AG04450 (cell line): Measurements from ENCODE around the gene DET1. TPM values are rescaled to one million over a fixed set of nuclear protein-coding genes. Genes with fewer than 3 reads are reported as not detected.

ENCODE experiments used
- CTCF ChIA-PET: fragments of 300-600, 350-600 bp; formaldehyde crosslinking; extraction: SDS; loops from one replicate; lab custom pipeline; 2022; ENCODE audit warnings: antibody characterized with exemption, inconsistent platforms; lab: Charles Lee
- POLR2A ChIA-PET: fragments of 350-600 bp; formaldehyde crosslinking; extraction: SDS; loops from one replicate; lab custom pipeline; 2021; ENCODE audit warnings: antibody characterized with exemption, inconsistent platforms; lab: Yijun Ruan, JAX
- DNase-seq: peaks from one replicate; pipeline ENCODE4 v3.0.0-alpha.2; 2011; ENCODE audit warnings: low read depth, low spot score
- H3K27ac ChIP-seq: one replicate; pipeline ENCODE4 v1.5.1; 2012; ENCODE audit warnings: low read depth, low read length, control low read depth
- H3K27me3 ChIP-seq: one replicate; pipeline ENCODE4 v1.6.0; 2012; ENCODE audit warnings: low read length; ENCODE audit not compliant: control insufficient read depth, insufficient read depth
- H3K4me3 ChIP-seq: 2 replicates; pipeline ENCODE4 v1.5.1; 2011; ENCODE audit warnings: mild to moderate bottlenecking, low read depth, low read length, control low read depth
- H3K9me3 ChIP-seq: 2 replicates; pipeline ENCODE4 v1.5.1; 2012; ENCODE audit warnings: low read length; ENCODE audit not compliant: control insufficient read depth, insufficient read depth
- CTCF ChIP-seq: IDR thresholded peaks from 2 replicates; pipeline ENCODE4 v1.5.1; 2011; ENCODE audit warnings: low read depth, low read length, control low read depth, inconsistent platforms
- polyA plus RNA-seq: library from polyadenylated mRNA; depleted of rRNA; stranded (reverse); fragments of >200 nt; gene quantifications from 2 replicates; pipeline ENCODE4 v1.2.3, GENCODE V29; 2011

Gene DET1
- polyA plus RNA-seq, 1 experiment, result 7.3 TPM

- CTCF ChIA-PET, result interaction anchor here (0.6 kb wide), 1 partner anchor 68 kb away, joined by 3 read pairs; no protein-coding TSS in a partner anchor
- POLR2A ChIA-PET, result no interaction called here
- Histone ChIP-seq H3K27ac (no peak overlapping the region), H3K27me3 (no peaks in the 10 kb centered on the region), H3K4me3 (no peak overlapping the region), H3K9me3 (no peaks in the 10 kb centered on the region)
- no peak for DNase-seq
- TF ChIP-seq CTCF, result no peak
These were observed 7.5 kb downstream of the DET1 start for GRCh38 chr15:88538972-88539371.

GRCh38 chr15:88537591-88538317, 8.7 kb downstream of the DET1 start:
- no peak overlapping the region for H3K27ac ChIP-seq

GRCh38 chr15:88535607-88536313, 10.7 kb downstream of the DET1 start:
- Histone ChIP-seq H3K4me3 (no peak overlapping the region), H3K27ac (no peak overlapping the region), H3K27me3 (no peaks in the 10 kb centered on the region), H3K9me3 (no peaks in the 10 kb centered on the region)
- DNase-seq, result no peak
- POLR2A ChIA-PET, result no interaction called here
- TF ChIP-seq CTCF, result no peak
- CTCF ChIA-PET, result no interaction called here

More at GRCh38 chr15:88537591-88538317, 8.7 kb downstream of the DET1 start:
- POLR2A ChIA-PET, result no interaction called here
- CTCF ChIA-PET, result no interaction called here
- Histone ChIP-seq H3K4me3 (no peak overlapping the region), H3K9me3 (no peaks in the 10 kb centered on the region), H3K27me3 (no peaks in the 10 kb centered on the region)
- no peak for DNase-seq
- TF ChIP-seq CTCF, result no peak

GRCh38 chr15:88535100-88535499, 11.4 kb downstream of the DET1 start:
- TF ChIP-seq CTCF, result no peak
- no peak for DNase-seq
- POLR2A ChIA-PET, result no interaction called here
- H3K27me3 ChIP-seq, result no peaks in the 10 kb centered on the region
- no peaks in the 10 kb centered on the region for H3K9me3 ChIP-seq
- H3K27ac ChIP-seq, result no peak overlapping the region
- CTCF ChIA-PET, result no interaction called here
- H3K4me3 ChIP-seq, result no peak overlapping the region

GRCh38 chr15:88533376-88533775, 13.1 kb downstream of the DET1 start:
- H3K27ac ChIP-seq, result no peak overlapping the region
- H3K4me3 ChIP-seq, result no peak overlapping the region
- DNase-seq, result no peak
- no peaks in the 10 kb centered on the region for H3K27me3 ChIP-seq
- no peak for TF ChIP-seq CTCF
- CTCF ChIA-PET, result no interaction called here
- POLR2A ChIA-PET, result no interaction called here
- H3K9me3 ChIP-seq, result no peaks in the 10 kb centered on the region
